ENCODE measurements around the gene SLC25A41.
A peak's percentile ranks its signal among the peaks of the same experiment; 100 is the strongest.
"Not testable (repeated sequence)": the region's sequence is repeated elsewhere in the genome, so short reads cannot be mapped to it uniquely, and the experiment has no call there.

The SLC25A41 gene

DNA sequence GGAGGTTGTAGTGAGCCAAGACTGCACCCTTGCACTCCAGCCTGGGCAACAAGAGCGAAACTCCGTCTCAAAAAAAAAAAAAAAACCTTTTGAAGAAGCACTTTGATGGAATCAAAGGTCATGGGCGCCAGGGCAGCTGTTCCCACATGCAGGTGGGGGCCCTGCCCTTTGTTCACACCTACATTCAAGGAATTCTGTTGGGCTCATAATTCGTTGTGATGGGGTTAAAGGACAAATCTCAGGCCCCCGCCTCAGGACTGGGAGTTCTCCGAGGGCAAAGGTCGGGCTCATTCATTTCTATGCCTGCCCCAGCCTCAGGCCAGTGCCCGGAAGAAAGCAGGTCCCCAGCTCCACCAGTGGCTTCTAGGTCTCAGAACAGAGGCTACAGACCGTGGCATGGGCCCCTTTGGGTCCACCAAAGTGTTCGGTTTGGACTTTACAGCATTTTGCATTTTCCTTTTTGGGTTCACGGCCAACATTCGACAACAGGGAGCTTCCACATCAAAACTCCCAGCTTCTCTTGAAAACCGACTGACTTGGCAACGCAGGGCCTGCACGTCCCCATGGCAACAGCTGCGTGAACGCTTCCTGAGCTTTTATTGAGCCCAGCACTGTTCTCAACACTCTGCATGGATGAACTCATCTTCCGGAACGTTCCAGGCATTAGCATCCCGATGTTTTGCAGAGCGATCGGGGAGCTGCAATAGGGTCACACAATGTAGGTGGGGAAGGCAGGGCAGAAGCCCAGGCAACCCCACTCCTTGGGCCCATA lies 30.5 kb downstream of the SLC25A41 start:
- DNase-seq: no peak

GRCh38 chr19:6402058-6402457 lies 31.5 kb downstream of the SLC25A41 start:
- no peak for DNase-seq

DNA sequence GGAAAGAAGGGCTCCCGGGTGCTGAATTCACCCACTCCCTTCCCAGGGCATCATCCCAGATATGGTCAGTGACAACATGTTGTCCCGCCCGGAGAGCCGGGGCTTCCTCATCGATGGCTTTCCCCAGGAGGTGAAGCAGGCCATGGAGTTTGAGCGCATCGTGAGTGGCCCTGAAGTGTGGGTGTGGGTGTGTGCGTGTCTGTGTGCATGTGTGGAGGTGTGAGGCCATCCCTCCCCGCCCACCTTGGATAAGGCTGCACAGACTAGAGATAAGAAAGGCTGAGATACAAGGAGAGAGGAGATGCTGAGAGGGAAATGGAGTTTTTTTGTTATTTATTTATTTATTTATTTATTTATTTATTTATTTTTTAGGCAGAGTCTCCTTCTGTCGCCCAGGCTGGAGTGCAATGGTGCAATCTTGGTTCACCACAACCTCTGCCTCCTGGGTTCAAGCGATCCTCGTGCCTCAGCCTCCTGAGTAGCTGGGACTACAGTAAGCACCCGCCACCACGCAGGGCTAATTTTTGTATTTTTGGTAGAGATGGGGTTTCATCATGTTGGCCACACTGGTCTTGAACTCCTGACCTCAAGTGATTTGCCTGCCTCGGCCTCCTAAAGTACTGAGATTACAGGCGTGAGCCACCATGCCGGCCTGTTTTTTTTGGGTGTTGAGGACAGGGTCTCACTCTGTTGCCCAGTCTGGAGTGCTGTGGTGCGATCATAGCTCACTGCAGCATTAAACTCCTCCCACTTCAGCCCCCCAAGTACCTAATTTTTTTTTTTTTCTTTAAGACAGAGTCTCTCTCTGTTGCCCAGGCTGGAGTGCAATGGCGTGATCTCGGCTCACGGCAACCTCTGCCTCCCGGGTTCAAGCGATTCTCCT lies 33.3 kb downstream of the SLC25A41 start:
- not testable (repeated sequence) for DNase-seq

DNA sequence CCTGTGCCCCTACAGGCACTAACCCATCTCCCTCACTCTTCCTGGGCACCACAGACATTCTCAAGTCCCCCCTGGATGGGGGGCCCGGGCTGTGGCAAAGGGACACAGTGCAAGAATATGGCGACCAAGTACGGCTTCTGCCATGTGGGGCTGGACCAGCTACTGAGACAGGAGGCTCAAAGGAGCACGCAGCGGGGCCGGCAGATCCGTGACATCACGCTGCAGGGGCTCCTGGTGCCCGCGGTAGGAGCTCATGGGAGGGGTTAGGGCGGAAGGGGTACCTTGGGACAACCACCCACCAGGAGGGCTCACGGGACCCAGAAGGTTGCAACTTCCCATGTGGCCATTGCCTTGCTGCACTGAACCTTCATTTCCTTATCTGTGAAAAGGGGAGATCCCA lies 37.3 kb downstream of the SLC25A41 start:
- DNase-seq: no peak

GRCh38 chr19:6394831-6395230 lies 38.7 kb downstream of the SLC25A41 start:
- DNase-seq: no peak

- DNase-seq: no peak
These were observed 39.6 kb downstream of the SLC25A41 start for GRCh38 chr19:6393983-6394412.

- DNase-seq: peak; percentile 94
These were observed 40.2 kb downstream of the SLC25A41 start, which contains the start of gene GTF2F1 for GRCh38 chr19:6393074-6393982. TSS of gene GTF2F1 (minus strand) at chr19:6393164. CDS start at chr19:6392995, 169 bp downstream.

DNA sequence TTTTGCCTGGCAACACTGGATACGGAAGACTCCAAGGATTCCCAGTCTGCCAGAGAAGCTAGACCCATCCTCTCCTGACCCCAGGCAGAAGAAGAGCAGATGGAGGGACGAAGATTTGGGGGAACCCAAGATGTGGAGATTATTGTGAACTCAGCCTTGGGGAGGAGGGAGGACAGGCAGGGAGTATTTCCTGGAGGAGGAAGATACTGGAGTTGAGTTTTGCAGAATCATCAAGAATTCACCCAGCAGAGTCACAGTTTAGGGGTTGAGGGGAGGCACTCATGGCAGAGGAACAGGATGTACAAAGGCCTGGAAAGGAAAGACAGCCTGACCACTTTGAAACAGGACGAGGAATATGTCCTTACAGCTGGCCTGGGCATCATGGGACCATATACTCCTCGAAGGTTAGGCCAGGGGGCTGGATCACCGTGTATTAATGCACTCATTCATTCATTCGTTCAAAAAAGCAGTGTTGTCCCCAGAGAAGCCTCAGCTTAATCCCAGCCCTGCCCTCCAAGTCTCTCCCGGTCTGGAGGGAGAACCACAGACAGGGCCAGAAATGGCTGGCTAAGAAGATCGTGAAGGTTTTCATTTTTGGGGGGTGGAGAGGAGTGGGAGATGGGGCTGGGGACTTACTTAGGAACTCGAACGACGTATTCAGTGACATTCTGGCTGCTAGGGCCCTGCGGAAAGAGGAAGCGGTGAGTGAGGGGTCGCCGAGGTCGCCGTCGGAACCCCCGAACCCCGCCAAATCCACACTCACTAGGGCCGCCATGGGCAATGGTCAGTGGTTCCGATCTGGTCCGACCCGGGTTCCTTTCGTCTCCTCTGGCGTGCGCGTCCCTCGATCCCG lies 41.1 kb downstream of the SLC25A41 start:
- DNase-seq: no peak

GRCh38 chr19:6387372-6387771 lies 46.2 kb downstream of the SLC25A41 start:
- DNase-seq: no peak

DNA sequence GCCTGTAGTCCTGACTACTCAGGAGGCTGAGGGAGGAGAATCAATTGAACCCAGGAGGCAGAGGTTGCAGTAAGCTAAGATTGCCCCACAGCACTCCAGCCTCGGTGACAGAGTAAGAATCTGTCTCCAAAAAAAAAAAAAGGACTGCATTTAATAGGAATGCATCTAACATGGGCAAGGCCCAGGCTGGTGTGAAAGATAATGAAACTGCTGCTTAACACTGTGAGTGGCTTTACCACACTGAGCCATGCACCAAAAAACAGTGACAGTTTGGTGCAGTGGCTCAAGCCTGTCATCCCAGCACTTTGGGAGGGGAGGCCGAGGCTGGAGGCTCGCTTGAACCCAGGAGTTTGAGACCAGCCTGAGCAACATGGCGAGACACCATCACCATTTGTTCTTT lies 49.2 kb downstream of the SLC25A41 start:
- DNase-seq: no peak

GRCh38 chr19:6383188-6383587 lies 50.4 kb downstream of the SLC25A41 start:
- no peak for DNase-seq

GRCh38 chr19:6381030-6381750 lies 52.4 kb downstream of the SLC25A41 start:
- no peak for DNase-seq

GRCh38 chr19:6379744-6380143 lies 53.8 kb downstream of the SLC25A41 start:
- no peak for DNase-seq

GRCh38 chr19:6378486-6378885 lies 55.1 kb downstream of the SLC25A41 start:
- no peak for DNase-seq

GRCh38 chr19:6378041-6378440 lies 55.5 kb downstream of the SLC25A41 start:
- no peak for DNase-seq

- DNase-seq: no peak
These were observed 56.9 kb downstream of the SLC25A41 start for GRCh38 chr19:6376512-6377190.

All from NCI-H774 (cell line).